ENCODE measurements around the gene BMAL1. TPM values are rescaled to one million over a fixed set of nuclear protein-coding genes. Genes with fewer than 3 reads are reported as not detected.

BMAL1 gene
- total and polyA plus RNA-seq, 2 donors = 12.2 to 16.4 TPM

Other genes starting within 250 kb of the BMAL1 start
- 76.3 TPM for gene BTBD10, start 185.4 kb downstream of the BMAL1 start, total RNA-seq
- gene BTBD10, start 185.4 kb downstream of the BMAL1 start, polyA plus RNA-seq = 31.3 TPM
- not detected for gene PTH, start 218.2 kb downstream of the BMAL1 start, total RNA-seq
- not detected for gene PTH, start 218.2 kb downstream of the BMAL1 start, polyA plus RNA-seq